Neutrophil (primary cell): Measurements from ENCODE around the gene CALML3.

Experiments
- H3K27ac ChIP-seq: fragments of 200-600 bp; sonication (generic); 2 replicates; pipeline ENCODE4 v1.5.1; 2016; ENCODE audit warnings: mild to moderate bottlenecking, moderate library complexity
- H3K27me3 ChIP-seq: fragments of 200-600 bp; sonication (generic); 2 replicates; pipeline ENCODE4 v1.6.0; 2016; ENCODE audit warnings: mild to moderate bottlenecking
- H3K36me3 ChIP-seq: fragments of 200-600 bp; sonication (generic); 2 replicates; pipeline ENCODE4 v1.5.1; 2017
- H3K4me1 ChIP-seq, 2 experiments: fragments of 200-600 bp in 1 of 2; sonication (generic) in 1 of 2; 1 replicate in 1 of 2; 2 replicates in 1 of 2; pipeline versions ENCODE4 v1.5.1 to v1.6.1; 2013 to 2016; ENCODE audit warnings: low read depth in 1 of 2, low read length in 1 of 2, mild to moderate bottlenecking in 1 of 2, moderate library complexity in 1 of 2; ENCODE audit not compliant: control insufficient read depth in 1 of 2, insufficient read depth in 1 of 2
- H3K4me3 ChIP-seq, 2 experiments: fragments of 200-600 bp in 1 of 2; sonication (generic) in 1 of 2; 1 replicate in 1 of 2; 2 replicates in 1 of 2; pipeline ENCODE4 v1.5.1; 2013 to 2016; ENCODE audit warnings: low read depth in 1 of 2, low read length in 1 of 2, mild to moderate bottlenecking in 1 of 2, moderate library complexity in 1 of 2
- H3K9me3 ChIP-seq: fragments of 200-600 bp; sonication (generic); 2 replicates; pipeline ENCODE4 v1.5.1; 2016
- TF ChIP-seq, protein P1 (sequence below): fragments of 200-600 bp; sonication (generic); IDR thresholded peaks from 2 replicates; pipeline ENCODE4 v1.5.1; 2016; ENCODE audit warnings: antibody characterized with exemption

CALML3 gene

DNA sequence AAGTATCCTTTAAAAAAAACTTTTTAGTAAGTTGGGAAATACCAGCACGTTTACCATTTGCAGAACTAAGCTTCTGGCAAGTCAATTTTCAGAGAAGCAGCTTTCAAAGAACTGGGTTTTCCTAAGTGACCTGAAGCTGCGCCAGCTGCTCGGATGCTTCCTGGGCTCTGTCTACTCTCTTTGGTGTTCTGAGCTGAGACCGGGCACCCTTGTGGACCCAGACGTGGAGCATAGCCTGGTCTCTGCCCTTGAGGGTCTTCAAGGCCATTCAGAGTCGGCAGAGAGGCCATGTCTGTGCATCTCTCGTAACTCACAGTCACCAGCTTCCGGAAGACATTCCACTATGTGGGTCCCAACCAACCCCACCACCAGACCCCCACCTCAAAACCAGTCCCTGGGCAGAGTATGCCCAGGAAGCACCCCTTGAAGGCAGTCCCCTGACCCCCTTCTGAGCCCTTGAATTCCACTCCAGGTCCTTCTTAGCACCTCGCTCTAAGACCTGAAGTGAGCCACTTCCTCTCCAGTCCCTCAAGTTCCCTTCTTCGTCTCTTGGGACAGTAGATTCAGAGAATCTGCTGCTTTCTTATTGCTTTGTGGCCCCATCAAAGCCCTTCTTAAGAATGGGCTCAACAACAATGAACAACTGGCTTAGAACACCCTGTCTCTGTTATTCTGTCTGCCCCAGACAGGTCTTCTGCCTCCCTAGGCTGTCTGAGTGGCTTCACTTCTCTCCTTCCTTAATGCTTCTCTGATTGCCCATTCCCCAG lies 33.9 kb upstream of the CALML3 start:
- TF ChIP-seq, protein P1, sequence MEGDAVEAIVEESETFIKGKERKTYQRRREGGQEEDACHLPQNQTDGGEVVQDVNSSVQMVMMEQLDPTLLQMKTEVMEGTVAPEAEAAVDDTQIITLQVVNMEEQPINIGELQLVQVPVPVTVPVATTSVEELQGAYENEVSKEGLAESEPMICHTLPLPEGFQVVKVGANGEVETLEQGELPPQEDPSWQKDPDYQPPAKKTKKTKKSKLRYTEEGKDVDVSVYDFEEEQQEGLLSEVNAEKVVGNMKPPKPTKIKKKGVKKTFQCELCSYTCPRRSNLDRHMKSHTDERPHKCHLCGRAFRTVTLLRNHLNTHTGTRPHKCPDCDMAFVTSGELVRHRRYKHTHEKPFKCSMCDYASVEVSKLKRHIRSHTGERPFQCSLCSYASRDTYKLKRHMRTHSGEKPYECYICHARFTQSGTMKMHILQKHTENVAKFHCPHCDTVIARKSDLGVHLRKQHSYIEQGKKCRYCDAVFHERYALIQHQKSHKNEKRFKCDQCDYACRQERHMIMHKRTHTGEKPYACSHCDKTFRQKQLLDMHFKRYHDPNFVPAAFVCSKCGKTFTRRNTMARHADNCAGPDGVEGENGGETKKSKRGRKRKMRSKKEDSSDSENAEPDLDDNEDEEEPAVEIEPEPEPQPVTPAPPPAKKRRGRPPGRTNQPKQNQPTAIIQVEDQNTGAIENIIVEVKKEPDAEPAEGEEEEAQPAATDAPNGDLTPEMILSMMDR, result no peak
- H3K27me3 ChIP-seq, result no peaks in the 10 kb centered on the region
- no peaks in the 10 kb centered on the region for H3K36me3 ChIP-seq
- H3K27ac ChIP-seq, result no peak overlapping the region
- no peaks in the 10 kb centered on the region for H3K4me1 ChIP-seq
- H3K4me3 ChIP-seq, result no peak overlapping the region
- H3K9me3 ChIP-seq, result no peaks in the 10 kb centered on the region

DNA sequence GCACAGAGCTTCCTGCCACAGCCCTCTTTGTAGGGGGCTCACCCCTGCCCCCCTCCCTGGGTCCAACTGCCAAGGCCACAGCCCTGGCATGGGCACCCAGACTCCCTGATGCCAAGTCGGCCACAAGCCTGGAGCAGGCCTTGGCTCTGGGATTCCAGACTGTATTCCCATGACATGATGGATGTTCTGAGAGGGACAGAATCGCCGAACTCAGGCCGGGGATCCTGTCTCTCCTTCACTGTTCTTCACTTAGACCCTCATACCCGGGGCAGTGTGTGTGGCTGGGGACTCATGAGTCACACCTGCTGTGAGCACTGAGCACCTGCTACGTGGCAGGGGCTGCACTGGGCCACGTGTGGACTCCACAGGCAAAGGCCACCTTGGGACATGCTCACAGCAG lies 33.3 kb upstream of the CALML3 start:
- TF ChIP-seq, protein P1, result no peak
- H3K27me3 ChIP-seq, result no peaks in the 10 kb centered on the region
- no peaks in the 10 kb centered on the region for H3K36me3 ChIP-seq
- no peaks in the 10 kb centered on the region for H3K9me3 ChIP-seq
- no peak overlapping the region for H3K4me3 ChIP-seq
- no peaks in the 10 kb centered on the region for H3K4me1 ChIP-seq
- no peak overlapping the region for H3K27ac ChIP-seq

DNA sequence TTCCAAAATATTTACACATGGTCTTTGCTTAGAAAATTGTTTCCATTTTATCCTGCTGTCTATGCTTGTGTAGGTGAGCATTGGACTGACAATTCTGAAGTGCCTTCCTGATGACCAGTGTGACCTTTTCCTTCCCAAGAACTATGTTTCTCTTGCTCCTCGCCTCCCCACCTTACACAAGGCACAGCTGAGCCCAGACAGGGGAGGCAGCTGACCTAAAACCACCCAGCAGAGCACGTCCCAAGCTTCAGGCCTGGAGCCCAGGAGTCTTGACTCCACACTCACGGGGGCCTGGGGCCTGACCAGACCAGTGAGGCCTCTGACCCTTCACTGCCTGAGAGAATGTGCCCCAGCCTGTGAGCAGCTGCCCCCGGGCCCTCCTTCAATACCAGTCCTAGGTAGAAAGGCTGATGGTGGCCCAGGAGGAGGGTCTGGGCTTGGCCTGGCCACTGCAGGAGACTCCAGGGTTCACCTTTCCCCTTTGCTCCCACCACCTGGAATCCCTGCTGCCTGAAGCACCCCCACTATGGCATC lies 32.4 kb upstream of the CALML3 start:
- Histone ChIP-seq H3K4me3 (no peak overlapping the region), H3K27me3 (no peaks in the 10 kb centered on the region), H3K4me1 (no peaks in the 10 kb centered on the region), H3K36me3 (no peaks in the 10 kb centered on the region), H3K27ac (no peak overlapping the region), H3K9me3 (no peaks in the 10 kb centered on the region)
- TF ChIP-seq, protein P1, result no peak

DNA sequence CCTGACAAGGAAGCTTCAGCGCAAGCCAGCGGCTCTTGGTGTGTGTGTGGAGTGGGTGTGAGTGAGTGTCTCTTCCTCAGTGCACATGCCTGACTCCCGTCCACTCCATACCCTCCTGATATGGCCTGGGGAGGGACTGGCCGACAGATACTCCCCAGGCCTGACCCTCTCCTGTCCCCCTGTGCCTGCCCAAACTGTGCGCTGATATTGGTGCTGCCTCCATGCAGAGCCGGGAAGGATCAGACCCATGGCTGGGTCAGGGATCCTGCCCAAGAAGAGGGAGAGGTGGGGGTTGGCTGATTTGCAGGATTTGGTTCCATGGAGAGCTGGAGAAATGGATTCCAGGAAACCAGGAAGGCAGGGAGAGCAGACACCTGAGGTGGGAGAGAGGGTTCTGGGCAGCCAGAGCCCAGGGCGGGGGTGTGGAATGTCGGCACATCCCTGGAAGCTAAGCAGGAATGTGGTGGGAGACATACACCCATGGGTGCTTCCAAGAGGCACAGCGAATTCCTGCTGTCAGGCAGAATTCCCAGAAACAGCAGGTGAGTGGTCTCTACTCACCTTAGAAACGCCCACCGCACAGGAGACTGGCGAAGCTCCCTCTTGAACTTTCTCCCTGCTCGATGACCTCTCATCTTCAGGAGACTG lies 31.7 kb upstream of the CALML3 start:
- TF ChIP-seq, protein P1, result no peak
- Histone ChIP-seq H3K27ac (no peak overlapping the region), H3K27me3 (no peaks in the 10 kb centered on the region), H3K36me3 (no peaks in the 10 kb centered on the region), H3K4me1 (no peaks in the 10 kb centered on the region), H3K9me3 (no peaks in the 10 kb centered on the region), H3K4me3 (no peak overlapping the region)

DNA sequence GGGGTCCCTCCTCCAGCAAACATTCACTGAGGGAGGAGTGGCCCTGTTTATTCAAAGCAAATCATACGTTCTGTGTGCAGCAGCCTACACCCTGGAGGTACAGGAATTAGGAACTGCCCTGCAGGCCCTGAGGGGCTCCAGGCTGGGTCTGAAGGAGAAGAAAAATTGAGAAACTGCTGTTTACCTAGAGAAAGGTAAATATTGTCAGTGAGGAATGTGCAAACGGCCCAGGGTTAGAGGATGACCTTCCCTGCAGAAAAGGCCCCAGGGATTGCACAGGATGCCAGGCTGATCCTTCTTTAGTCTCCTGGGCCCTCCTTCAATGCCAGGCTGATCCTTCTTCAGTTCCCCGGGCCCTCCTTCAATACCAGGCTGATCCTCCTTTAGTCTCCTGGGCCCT lies 31.1 kb upstream of the CALML3 start:
- Histone ChIP-seq H3K4me1 (no peaks in the 10 kb centered on the region), H3K27me3 (no peaks in the 10 kb centered on the region), H3K27ac (no peak overlapping the region), H3K36me3 (no peaks in the 10 kb centered on the region), H3K4me3 (no peak overlapping the region), H3K9me3 (no peaks in the 10 kb centered on the region)
- TF ChIP-seq, protein P1, result no peak
